GM11168 (cell line): Measurements from ENCODE around the gene LARP4B.

Source experiments
- in situ Hi-C: fragments of 300-500 bp; cut with MboI; formaldehyde crosslinking; loops from one replicate; pipeline ENCODE4 v1.12.0; 2022; ENCODE audit warnings: low sequenced_read_pairs; ENCODE audit not compliant: unreplicated experiment

Gene LARP4B

DNA sequence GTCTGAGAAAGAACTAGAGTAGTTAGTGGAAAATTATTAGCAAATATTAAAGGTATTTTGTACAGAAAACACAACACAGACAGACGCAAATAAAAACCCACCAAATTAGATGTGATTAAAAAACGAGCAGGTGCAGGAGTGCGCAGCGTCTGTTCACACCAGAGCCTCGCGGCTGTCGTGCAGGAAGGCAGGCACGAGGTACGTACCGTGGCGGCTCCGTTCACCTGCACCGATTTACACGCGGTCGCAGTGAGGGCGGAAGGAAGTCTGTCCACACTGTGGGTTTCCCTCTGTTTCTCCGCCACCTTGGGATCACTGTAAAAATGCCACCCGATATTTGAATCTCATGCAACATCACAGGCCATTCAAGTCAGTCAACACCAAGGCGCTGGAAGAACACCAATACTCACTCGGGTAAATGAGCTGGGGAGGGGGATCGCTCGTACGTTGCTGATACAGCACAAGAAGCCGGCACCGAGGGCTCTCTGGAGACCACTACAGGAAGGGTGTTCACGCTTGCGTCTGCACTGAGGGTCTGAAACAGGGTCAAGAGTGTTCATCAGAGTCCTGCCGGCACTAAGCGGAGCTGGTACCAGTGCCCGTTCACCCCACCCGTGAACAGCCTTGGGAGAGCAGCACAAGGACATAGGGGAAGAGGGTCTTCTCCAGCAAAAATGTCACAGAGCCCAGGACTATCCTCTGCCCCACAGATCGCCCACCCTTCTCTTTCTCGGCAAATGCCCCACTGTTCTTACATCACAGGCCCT lies 116.8 kb downstream of the LARP4B start:
- in situ Hi-C loops = no loop called here

DNA sequence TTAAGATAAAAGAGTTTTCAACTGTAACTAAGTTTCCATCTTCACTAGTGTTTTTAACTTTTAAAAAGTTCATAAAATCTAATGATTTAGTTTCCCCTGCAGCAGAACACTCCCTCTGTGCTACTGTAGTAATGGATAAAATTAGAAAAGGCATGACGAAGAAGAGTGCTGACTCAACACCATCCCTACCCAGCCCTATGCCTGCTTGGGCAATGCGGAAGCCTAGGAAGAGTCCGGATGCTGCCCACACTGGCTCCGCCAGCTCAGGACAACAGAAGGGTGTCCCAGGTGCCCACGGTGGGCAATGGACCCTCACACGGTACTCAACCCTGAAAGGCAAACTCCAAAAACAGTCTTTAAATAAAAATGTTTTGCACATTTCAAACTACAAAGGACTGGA lies 118.2 kb downstream of the LARP4B start:
- in situ Hi-C loops = no loop called here

DNA sequence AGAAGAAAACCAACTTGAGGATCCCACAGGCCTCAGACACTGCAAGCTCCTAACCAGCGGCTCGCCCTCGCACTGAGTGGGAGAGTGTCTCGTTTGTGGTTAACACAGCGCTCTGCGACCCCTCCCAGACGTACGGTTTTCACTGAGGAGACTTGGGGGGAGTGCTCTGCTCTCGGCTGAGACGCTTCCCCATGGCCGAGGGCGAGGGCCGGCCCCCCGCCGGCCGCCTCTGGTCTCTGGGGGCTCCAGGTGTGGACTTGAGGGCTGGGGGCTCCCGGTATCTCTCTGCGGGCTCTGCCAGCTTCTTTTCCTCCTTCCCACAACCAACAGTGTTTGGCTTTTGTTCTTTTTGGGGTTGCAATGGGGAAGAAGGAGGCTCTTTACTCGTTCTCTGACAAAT lies 118.7 kb downstream of the LARP4B start:
- in situ Hi-C loops = no loop called here

DNA sequence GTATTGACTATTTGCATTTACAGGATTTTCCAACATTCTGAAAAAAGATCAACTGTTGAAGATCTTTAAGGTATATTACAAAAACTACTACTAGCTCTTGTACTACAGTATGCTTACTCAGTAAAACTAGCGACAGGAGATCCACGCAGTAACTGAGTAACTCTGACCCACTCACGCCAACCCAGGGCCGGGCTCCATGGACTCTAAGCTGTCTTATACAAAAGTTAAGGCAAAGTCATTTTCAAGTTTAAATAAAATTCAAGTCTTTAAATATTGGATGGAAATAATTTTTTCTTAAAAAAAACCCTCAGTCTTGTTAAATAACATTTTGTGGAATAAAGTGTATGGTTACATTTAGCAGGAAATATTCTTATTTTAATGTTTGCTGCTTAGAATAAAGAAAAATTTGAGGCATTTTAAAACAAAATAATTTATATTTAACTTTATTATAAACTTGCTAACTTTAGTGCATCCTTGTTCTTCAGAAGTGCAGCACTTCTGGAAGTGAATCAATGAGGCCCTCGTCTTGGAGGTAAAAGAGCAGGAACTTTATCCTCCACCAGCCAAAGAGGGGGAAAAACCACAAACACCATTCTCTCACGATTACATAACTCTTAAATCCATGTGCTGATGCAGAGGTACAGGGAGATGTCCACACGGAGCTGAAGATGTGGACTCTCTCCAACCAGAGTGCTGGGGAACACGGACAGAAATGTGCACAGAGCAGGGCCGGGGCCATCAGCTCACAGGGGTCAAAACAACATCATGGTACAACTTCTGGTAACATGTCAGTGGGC lies 119.9 kb downstream of the LARP4B start:
- in situ Hi-C loops = no loop called here

DNA sequence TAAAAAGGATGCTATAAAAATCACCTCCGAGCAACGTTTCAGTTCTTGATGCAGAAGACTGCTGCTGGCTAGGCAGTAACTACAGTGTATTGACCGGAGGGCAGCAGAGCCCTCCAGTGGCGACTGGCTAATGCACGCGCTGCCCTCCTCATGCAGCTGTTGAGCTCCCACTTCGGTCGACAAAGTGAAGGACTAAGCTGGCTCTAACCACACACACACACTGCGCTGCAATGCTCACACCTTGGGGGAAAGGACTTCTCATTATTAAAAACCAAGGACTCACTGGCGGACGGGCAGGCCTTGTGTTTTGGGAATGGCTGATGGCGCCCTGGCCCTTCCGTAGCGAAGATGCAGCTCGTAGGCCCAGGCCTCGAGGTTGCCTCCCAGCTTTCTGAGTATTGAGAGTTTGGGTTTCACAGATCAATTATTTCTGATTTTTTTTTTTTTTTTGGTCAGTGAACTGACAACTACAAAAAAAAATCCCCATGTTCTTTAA lies 121.1 kb downstream of the LARP4B start:
- in situ Hi-C loops = no loop called here

DNA sequence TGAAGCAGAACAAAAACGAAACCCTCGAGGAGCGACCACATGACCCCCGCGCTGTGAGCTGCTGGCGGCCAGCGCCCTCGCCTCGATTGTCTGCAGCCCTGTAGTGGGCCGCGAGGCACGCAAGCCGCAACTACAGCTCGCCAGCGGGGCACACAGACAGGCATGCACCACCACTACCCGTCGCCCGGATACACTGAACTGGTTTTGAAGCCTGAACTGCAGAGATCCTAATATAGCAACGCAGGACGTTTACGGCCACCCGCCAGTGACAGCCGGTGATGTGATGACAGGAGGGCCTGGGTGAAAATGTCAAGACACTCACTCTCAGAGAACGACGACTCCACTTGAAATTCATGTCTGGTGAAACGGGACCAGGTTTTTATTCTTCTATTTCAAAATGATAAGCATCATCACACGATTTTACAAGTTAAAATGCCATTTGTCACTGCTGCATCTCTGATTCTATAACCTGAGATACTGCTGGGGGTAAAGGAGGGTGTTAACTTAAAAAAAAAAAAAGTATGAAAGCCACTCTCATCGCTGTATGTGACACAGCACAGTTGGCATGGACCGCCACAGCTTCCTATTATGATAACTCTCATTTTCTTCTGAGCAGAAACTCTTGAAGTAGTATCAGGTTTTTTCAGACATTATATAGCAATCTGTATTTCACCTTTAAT lies 121.7 kb downstream of the LARP4B start:
- in situ Hi-C loops = loop anchor here (10.0 kb wide), 1 partner anchor 295 kb away; no protein-coding TSS in a partner anchor

DNA sequence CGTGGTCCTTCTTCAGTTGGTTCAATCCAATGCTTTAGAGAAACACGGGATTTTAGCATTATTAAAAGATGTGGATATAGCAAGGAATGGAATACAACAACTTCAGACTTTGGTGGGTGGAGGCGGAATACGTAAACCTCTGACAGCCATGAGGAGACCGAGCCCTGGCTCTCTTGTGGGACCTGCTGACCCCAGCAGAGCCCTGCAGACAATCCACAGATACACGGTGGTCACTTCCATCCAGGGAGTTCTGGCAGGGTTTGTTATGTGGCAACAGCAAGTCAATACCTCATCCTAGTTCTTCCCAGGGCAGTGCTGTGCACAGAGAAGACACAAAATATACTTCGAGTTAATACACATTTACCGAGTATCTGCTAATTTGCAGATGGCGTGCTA lies 123.5 kb downstream of the LARP4B start:
- in situ Hi-C loops = loop anchor here (10.0 kb wide), 1 partner anchor 293 kb away; no protein-coding TSS in a partner anchor

DNA sequence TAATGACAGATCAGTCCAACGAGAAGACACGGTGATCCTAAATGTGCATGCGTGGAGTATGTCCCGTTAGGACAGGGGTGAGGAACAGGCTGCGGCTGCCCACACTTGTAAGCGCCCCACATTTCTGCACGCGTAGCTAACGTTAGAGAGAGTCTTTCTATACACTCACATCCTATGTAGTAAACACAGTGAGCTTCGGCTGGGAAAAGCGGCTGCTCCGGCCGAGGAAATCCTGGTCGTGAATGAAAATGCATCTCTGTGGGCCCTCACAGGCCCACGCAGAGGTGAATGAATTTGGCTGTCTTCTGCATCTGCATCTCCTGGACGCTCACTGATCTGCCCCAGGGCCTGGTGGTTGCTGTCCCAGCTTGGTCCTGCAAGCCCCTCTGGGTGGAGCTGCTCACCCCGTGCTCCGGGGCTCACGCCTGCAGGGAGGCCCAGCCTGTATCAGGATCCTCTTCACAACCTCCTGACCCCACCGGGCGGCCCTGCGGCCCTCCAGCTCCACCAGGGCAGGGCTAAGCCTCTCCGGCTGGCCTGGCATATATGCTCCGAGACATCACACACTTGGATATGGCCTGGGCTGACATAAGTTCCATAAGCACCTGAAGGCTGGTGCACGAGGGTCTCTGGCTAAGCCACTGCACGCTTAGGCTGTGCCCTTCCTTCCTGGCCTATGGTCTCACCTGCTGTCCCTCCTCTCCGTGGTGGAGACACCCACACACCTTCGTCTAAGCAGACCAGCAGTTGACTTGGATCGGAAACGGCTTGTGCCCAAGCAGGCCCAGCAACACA lies 124.1 kb downstream of the LARP4B start:
- in situ Hi-C loops = loop anchor here (10.0 kb wide), 1 partner anchor 293 kb away; no protein-coding TSS in a partner anchor

DNA sequence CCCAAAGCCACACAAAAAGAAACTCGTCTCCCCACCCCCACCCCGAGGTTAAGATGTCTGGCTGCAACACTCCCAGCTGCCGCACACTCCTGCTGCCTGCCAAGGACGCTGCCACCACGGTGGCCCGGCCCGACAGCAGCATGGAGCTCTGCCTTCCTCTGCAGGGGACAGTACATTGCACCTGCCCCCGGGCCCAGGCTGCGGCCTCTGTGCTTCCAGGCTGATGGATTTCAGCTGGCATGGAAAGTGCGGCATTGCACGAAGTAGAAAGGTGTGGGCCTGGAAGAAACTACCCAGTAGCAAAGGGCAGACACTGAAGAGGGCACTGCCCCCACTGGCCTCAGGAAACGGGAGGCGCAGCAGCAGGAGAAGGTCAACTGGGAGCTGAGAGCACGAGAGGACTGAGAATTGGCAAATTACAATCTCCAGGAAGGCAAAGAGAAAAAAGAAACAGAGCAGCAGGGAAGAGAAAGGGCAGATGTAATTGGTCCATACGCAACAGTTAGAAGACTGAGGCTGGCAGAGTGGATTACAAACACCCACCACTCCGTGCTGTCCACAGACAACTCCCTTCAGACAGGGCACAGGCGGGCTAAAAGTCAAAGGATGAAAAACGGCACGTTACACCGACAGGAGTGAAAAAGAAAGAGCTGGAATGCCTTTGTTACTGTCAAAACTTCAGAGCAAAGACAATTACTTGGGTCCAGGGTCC lies 124.9 kb downstream of the LARP4B start:
- in situ Hi-C loops = loop anchor here (10.0 kb wide), 1 partner anchor 292 kb away; no protein-coding TSS in a partner anchor

DNA sequence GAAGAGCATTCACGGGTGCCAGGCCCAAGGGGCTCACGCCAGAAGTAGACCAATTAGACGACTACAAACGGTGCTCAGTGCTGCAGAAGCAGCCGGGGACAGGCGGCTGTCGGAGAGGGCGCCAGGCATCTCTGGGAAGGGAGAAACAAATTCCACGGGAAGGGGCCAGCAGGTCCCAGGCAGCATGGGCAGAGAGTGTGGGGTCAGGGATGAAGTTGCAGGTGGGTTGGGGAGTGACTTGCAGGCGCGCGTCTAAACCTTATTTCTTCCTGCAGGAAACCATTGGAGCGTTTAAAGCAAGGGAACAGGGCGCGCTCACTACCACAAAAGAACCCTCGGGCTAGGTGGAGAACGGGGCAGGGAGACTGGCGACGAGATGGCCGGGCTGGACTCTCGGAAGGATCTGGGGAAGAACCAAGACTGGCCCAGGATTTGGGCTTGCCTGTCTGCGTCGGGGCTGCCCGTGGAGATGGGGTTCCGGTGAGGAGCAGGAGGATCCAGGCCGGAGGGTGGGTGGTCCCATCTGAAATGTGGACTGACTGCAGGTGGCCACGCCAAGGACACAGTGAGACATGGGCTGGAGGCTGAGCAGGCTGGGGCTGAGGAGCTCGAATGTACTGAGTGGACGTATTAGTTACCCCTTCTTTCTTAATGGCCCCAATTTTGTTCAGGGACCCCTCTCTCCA lies 125.7 kb downstream of the LARP4B start:
- in situ Hi-C loops = loop anchor here (10.0 kb wide), 1 partner anchor 291 kb away; no protein-coding TSS in a partner anchor

DNA sequence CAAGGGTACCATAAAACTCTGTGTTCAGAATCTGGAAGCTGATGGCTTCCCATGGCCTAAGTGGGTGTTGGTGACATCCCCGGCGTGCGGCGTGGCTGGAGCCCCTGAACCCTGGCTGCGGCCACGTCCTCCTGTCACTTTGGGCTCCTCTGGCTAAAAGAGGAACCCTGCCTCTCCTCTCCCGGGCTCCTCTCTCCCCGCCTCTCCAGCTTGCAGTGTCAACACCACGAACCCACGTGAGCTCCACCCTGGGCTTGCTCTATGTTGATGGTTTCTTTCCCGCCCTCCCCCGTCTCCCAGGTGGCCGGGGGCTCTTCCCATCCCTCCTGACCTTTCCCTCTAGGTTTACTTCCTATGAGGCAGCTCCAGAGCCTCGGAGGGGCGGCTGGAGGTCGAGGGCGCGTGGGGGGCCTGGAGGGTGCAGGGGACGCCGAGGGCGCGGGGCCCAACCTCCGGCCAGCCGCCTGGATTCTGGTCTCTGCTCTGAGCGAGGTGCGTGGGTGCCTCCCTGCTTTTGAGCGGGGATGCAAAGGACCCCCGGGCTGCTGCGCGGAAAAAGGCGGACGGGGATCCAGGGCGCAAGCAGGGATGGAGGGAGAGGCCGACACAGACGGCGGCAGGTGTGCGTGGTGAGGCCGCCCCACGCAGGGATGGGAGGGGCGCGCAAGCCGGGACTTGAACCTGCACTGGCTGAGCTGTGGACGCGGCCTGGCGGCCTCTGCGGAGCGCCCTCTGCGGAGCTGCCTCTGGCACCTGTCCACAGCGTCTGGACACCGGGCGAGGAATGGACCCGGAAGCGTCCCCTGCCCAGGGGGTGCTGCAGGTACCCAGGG lies 126.5 kb downstream of the LARP4B start:
- in situ Hi-C loops = loop anchor here (10.0 kb wide), 1 partner anchor 290 kb away; no protein-coding TSS in a partner anchor

DNA sequence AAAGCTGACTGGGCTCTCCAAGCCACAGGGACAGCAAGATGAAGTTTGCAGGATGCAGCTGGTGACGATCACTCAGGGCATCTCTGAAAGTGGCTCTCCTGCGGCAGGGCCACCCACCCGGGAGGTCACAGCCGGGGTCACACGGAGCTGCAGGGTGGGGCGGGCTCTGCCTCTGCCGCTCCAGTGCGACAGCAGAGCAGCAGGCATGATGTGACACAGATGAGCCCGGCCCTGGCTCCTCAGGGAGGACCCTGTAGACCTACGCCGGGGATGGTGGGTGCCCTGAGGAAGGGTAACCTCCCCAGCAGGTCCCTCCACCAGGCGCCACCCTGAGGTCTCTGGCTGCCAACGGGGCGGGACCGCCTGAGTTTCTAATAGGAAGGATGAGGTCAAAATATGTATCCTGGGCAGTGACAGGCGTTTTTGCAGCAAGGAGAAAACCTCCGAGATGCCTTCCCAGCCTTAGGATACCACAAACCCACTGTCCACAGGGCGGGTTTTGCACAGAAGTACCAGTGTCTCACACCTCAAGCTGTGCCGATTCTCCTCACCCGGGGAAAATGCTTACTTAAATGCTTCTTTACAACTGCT lies 127.2 kb downstream of the LARP4B start:
- in situ Hi-C loops = loop anchor here (10.0 kb wide), 1 partner anchor 289 kb away; no protein-coding TSS in a partner anchor

DNA sequence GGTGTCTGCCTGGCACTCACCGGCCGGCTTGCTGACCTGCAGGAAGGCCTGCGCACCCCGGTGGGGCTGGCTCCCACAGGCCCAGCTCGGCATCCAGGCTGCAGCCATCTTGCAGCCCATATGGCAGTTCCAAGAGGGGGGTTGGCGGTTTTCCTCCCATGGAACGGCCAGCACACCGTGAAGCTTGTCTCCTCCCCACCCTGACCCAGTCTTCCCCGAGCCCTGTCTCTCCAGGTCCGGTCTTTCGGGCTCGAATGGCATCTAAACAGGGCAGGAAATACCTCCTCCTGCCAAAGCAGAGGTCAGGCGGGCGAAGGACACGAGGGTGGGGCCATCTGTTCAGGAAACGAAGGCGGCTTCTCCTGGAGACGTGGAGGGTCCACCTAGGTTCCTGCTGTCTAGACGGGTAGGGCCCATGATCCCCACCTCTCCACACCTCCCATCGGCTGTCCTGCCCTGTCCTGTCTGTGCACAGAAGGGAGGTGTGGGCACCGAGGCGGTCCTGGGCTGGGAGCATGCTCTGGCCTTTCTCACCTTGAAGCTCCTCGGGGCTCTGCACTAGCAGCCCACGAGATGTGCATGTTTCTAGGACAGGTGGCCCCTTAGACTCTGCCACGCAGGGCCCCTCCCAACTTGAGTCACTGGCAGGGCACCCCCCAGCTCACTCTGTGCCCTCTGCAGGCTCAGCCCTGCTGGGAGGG lies 128.3 kb downstream of the LARP4B start:
- in situ Hi-C loops = loop anchor here (10.0 kb wide), 1 partner anchor 288 kb away; no protein-coding TSS in a partner anchor

DNA sequence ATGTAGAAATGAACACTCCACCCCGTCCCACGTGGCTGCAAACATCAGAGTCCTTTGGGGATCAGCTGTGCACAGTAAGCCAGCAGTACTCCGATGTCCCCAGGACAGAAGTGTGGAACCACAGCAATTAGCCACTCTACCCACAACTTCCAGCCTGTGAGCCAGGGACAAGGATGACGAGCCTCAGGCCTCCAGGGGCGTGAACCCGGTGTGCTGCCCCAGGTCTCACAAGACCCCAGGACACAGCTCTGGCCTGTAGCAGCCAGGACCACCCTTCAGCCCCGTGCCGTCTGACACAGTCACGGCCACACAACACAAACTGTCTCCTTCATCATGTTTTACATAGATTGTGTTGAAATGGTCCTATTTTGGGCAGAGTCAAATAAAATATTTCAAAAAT lies 129.0 kb downstream of the LARP4B start:
- in situ Hi-C loops = loop anchor here (10.0 kb wide), 1 partner anchor 288 kb away; no protein-coding TSS in a partner anchor

DNA sequence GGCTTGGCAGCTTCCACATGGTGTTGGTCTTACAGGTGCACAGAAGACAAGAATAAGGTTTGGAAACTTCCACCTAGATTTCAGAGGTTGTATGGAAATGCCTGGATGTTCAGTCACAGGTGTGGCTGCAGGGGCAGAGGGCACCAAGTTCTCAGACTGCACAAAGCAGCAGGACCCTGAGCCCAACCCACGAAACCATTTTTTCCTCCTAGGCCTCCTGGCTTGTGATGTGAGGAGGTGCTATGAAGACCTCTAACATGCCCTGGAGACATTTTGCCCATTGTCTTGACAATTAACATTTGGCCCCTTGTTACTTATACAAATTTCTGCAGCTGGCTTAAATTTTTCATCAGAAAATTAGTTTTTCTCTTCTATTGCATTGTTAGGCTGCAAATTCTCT lies 134.3 kb downstream of the LARP4B start:
- in situ Hi-C loops = no loop called here

DNA sequence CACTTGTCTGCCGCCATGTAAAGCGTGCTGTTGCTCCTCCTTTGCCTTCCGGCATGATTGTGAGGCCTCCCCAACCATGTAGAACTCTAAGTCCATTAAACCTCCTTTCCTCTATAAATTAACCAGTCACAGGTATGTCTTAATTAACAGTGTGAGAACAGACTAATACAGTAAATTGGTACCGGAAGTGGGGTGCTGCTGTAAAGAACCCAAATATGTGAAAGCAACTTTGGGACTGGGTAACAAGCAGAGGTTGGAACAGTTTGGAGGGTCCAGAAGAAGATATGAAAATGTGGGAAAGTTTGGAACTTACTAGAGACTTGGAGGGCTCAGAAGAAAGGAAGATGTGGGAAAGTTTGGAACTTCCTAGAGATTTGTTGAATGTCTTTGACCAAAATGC lies 135.3 kb downstream of the LARP4B start:
- in situ Hi-C loops = no loop called here
